Measurements from ENCODE around the gene PXMP2.

PXMP2 gene

GRCh38 chr12:132668191-132669088 is 18.9 kb upstream of the PXMP2 start:
- no peaks in the 10 kb centered on the region for H4K20me1 ChIP-seq (ENCODE audit: insufficient read depth)
- H3K27ac ChIP-seq, result no peak overlapping the region
- H2AFZ ChIP-seq (ENCODE audit: low read depth), result no peak overlapping the region
- H3K27me3 ChIP-seq (ENCODE audit: insufficient read depth, low read depth), result no peaks in the 10 kb centered on the region
- TF ChIP-seq CTCF (conservative IDR thresholded peaks at IDR 0.05; ENCODE audit: low read depth, low read length), result no peak
- H3K79me2 ChIP-seq (ENCODE audit: insufficient read depth, low read depth), result no peaks in the 10 kb centered on the region
- no peaks in the 10 kb centered on the region for H3K36me3 ChIP-seq (ENCODE audit: insufficient read depth)
- H3K4me2 ChIP-seq, result no peak overlapping the region
- H3K4me1 ChIP-seq (ENCODE audit: low read depth, poor library complexity, severe bottlenecking), result no peaks in the 10 kb centered on the region
- H3K9ac ChIP-seq, result no peak overlapping the region
- H3K4me3 ChIP-seq (IDR thresholded peaks at IDR 0.05; ENCODE audit: insufficient read depth, low read depth, low read length), result no peak overlapping the region

GRCh38 chr12:132669166-132669879 is 18.1 kb upstream of the PXMP2 start:
- no peak overlapping the region for H3K4me2 ChIP-seq
- no peaks in the 10 kb centered on the region for H3K4me1 ChIP-seq (ENCODE audit: low read depth, poor library complexity, severe bottlenecking)
- TF ChIP-seq CTCF (conservative IDR thresholded peaks at IDR 0.05; ENCODE audit: low read depth, low read length), result no peak
- H3K36me3 ChIP-seq (ENCODE audit: insufficient read depth), result no peaks in the 10 kb centered on the region
- no peak overlapping the region for H3K27ac ChIP-seq
- no peaks in the 10 kb centered on the region for H3K27me3 ChIP-seq (ENCODE audit: insufficient read depth, low read depth)
- no peak overlapping the region for H3K9ac ChIP-seq
- H4K20me1 ChIP-seq (ENCODE audit: insufficient read depth), result no peaks in the 10 kb centered on the region
- H2AFZ ChIP-seq (ENCODE audit: low read depth), result no peak overlapping the region
- no peaks in the 10 kb centered on the region for H3K79me2 ChIP-seq (ENCODE audit: insufficient read depth, low read depth)
- no peak overlapping the region for H3K4me3 ChIP-seq (IDR thresholded peaks at IDR 0.05; ENCODE audit: insufficient read depth, low read depth, low read length)

GRCh38 chr12:132672116-132672515 is 15.3 kb upstream of the PXMP2 start:
- no peaks in the 10 kb centered on the region for H3K4me1 ChIP-seq (ENCODE audit: low read depth, poor library complexity, severe bottlenecking)
- H3K27me3 ChIP-seq (ENCODE audit: insufficient read depth, low read depth), result no peaks in the 10 kb centered on the region
- H2AFZ ChIP-seq (ENCODE audit: low read depth), result no peak overlapping the region
- no peaks in the 10 kb centered on the region for H4K20me1 ChIP-seq (ENCODE audit: insufficient read depth)
- TF ChIP-seq CTCF (conservative IDR thresholded peaks at IDR 0.05; ENCODE audit: low read depth, low read length), result no peak
- H3K79me2 ChIP-seq (ENCODE audit: insufficient read depth, low read depth), result no peaks in the 10 kb centered on the region
- H3K36me3 ChIP-seq (ENCODE audit: insufficient read depth), result no peaks in the 10 kb centered on the region
- H3K4me3 ChIP-seq (IDR thresholded peaks at IDR 0.05; ENCODE audit: insufficient read depth, low read depth, low read length), result no peak overlapping the region
- no peak overlapping the region for H3K9ac ChIP-seq
- no peak overlapping the region for H3K27ac ChIP-seq
- H3K4me2 ChIP-seq, result no peak overlapping the region

GRCh38 chr12:132672678-132673077 is 14.7 kb upstream of the PXMP2 start:
- H3K27me3 ChIP-seq (ENCODE audit: insufficient read depth, low read depth), result no peaks in the 10 kb centered on the region
- no peak overlapping the region for H2AFZ ChIP-seq (ENCODE audit: low read depth)
- H3K4me3 ChIP-seq (IDR thresholded peaks at IDR 0.05; ENCODE audit: insufficient read depth, low read depth, low read length), result no peak overlapping the region
- no peaks in the 10 kb centered on the region for H3K4me1 ChIP-seq (ENCODE audit: low read depth, poor library complexity, severe bottlenecking)
- H3K4me2 ChIP-seq, result no peak overlapping the region
- H3K27ac ChIP-seq, result no peak overlapping the region
- no peak for TF ChIP-seq CTCF (conservative IDR thresholded peaks at IDR 0.05; ENCODE audit: low read depth, low read length)
- no peaks in the 10 kb centered on the region for H3K36me3 ChIP-seq (ENCODE audit: insufficient read depth)
- no peaks in the 10 kb centered on the region for H3K79me2 ChIP-seq (ENCODE audit: insufficient read depth, low read depth)
- no peaks in the 10 kb centered on the region for H4K20me1 ChIP-seq (ENCODE audit: insufficient read depth)
- no peak overlapping the region for H3K9ac ChIP-seq

Measured in KMS-11 (cell line).